K562 (cell line): Measurements from ENCODE around the gene ISG20L2. TPM values are rescaled to one million over a fixed set of nuclear protein-coding genes. Genes with fewer than 3 reads are reported as not detected.

Source experiments
- ATAC-seq: fragments of 200-7000 bp; cut with Tn5 transposase; 3 replicates; pipeline ENCODE4 v1.9.1; 2020; ENCODE audit warnings: moderate library complexity
- BruUV-seq: library from RNA; stranded (reverse); fragments of 400-500 nt; replicated peaks from 2 replicates; lab custom pipeline; 2021; lab: Mats Ljungman, UMichigan
- CTCF ChIA-PET: fragments of 300-600 bp; formaldehyde crosslinking; extraction: SDS; loops from one replicate; lab custom pipeline; 2021; ENCODE audit warnings: low intra/inter-chr PET ratio; lab: Yijun Ruan, JAX
- POLR2A ChIA-PET: fragments of 300-600, 350-650 bp; sonication (Branson Sonifier 250); formaldehyde crosslinking; extraction: SDS; loops from one replicate; lab custom pipeline; 2021; ENCODE audit warnings: antibody characterized with exemption, inconsistent platforms; lab: Yijun Ruan, JAX
- DNase-seq, 4 experiments: peaks; one replicate each; pipeline versions ENCODE4 v3.0.0 to v3.0.0-alpha.2; 2011 to 2018; ENCODE audit warnings: low spot score in 3 of 4, mixed read lengths in 3 of 4; ENCODE audit errors: extremely low read depth in 1 of 4
- FAIRE-seq: peaks from 2 replicates; lab custom pipeline; 2011; peaks lifted over from hg19 to GRCh38; lab: Jason Lieb, UNC
- H2AFZ ChIP-seq: 2 replicates; pipeline ENCODE4 v1.6.0; 2011; ENCODE audit warnings: low read depth, low read length, control low read depth, inconsistent platforms
- H3K27ac ChIP-seq: fragments of 200-600 bp; 3 replicates; pipeline ENCODE4 v1.8.0; 2011; ENCODE audit warnings: low read depth, mild to moderate bottlenecking, control low read depth, inconsistent platforms, low read length, moderate library complexity, mixed read lengths; ENCODE audit errors: extremely low read depth
- H3K27me3 ChIP-seq, 2 experiments: fragments of 300-600 bp in 1 of 2; 2 replicates in 1 of 2; 3 replicates in 1 of 2; pipeline versions ENCODE4 v1.6.0 to v1.8.0; 2011; ENCODE audit warnings: inconsistent platforms in 2 of 2, low read length in 2 of 2, mild to moderate bottlenecking in 1 of 2, mixed read lengths in 1 of 2, moderate library complexity in 1 of 2; ENCODE audit not compliant: control insufficient read depth in 2 of 2, insufficient read depth in 2 of 2
- H3K36me3 ChIP-seq: fragments of 300-600 bp; 3 replicates; pipeline ENCODE4 v1.8.0; 2011; ENCODE audit warnings: mild to moderate bottlenecking, low read length, inconsistent platforms; ENCODE audit not compliant: control insufficient read depth, insufficient read depth
- H3K4me1 ChIP-seq, 2 experiments: fragments of 200-600 bp in 1 of 2; replicated peaks in 1 of 2; 2 replicates in 1 of 2; 3 replicates in 1 of 2; pipeline versions ENCODE4 v1.5.1 to v1.8.0; 2011; ENCODE audit warnings: inconsistent platforms in 2 of 2, low read length in 2 of 2, mild to moderate bottlenecking in 1 of 2, mixed read lengths in 1 of 2, moderate library complexity in 1 of 2; ENCODE audit not compliant: control insufficient read depth in 2 of 2, insufficient read depth in 2 of 2
- H3K4me2 ChIP-seq: 2 replicates; pipeline ENCODE4 v1.6.1; 2011; ENCODE audit warnings: low read length, control low read depth, inconsistent platforms, mixed read lengths; ENCODE audit not compliant: insufficient read depth
- H3K4me3 ChIP-seq: fragments of 200-600 bp; sonication (generic), shearing (Covaris generic); 2 replicates; pipeline ENCODE4 v1.5.1; 2016; ENCODE audit warnings: control low read depth, inconsistent platforms
- H3K79me2 ChIP-seq: fragments of 200-600 bp; 3 replicates; pipeline ENCODE4 v1.8.0; 2011; ENCODE audit warnings: low read length, inconsistent platforms; ENCODE audit not compliant: control insufficient read depth, insufficient read depth
- H3K9ac ChIP-seq, 2 experiments: 2 replicates each; pipeline versions ENCODE4 v1.6.0 to v1.6.1; 2011; ENCODE audit warnings: low read depth in 2 of 2, low read length in 2 of 2, control low read depth in 1 of 2, inconsistent platforms in 1 of 2, mild to moderate bottlenecking in 1 of 2, mixed read lengths in 1 of 2; ENCODE audit not compliant: insufficient read depth in 1 of 2
- H3K9me1 ChIP-seq: one replicate; pipeline ENCODE4 v1.6.0; 2011; ENCODE audit warnings: inconsistent platforms, mild to moderate bottlenecking, low read length, moderate library complexity; ENCODE audit not compliant: control insufficient read depth, insufficient read depth
- H3K9me3 ChIP-seq: replicated peaks from 2 replicates; pipeline ENCODE4 v1.5.1; 2011; ENCODE audit warnings: low read depth, low read length, inconsistent platforms; ENCODE audit not compliant: control insufficient read depth, insufficient read depth
- H4K20me1 ChIP-seq: replicated peaks from 2 replicates; pipeline ENCODE4 v1.6.1; 2011; ENCODE audit warnings: low read length, inconsistent platforms, mixed read lengths; ENCODE audit not compliant: control insufficient read depth, insufficient read depth
- CC2D1A ChIP-seq: fragments of 450-650 bp; IDR thresholded peaks from 2 replicates; pipeline ENCODE4 v1.6.1; 2017; ENCODE audit warnings: mild to moderate bottlenecking
- CSDE1 ChIP-seq, 2 experiments: fragments of 450-650 bp; IDR thresholded peaks; 2 replicates each; pipeline ENCODE4 v1.6.1; 2016; ENCODE audit warnings: mild to moderate bottlenecking in 1 of 2
- IRF9 ChIP-seq: fragments of 450-650 bp; IDR thresholded peaks from 2 replicates; pipeline ENCODE4 v1.6.1; 2016; ENCODE audit warnings: missing biosample characterization, missing genetic modification characterization
- MXI1 ChIP-seq: IDR thresholded peaks from 2 replicates; pipeline ENCODE4 v1.6.1; 2011; ENCODE audit warnings: low read depth, mild to moderate bottlenecking, improper control_type of control experiment, low read length
- STAT6 ChIP-seq: sonication (generic); formaldehyde crosslinking; IDR thresholded peaks from 2 replicates; pipeline ENCODE4 v1.8.1; 2023; ENCODE audit warnings: mild to moderate bottlenecking, missing genetic modification reagents
- ZFX ChIP-seq: sonication (generic); formaldehyde crosslinking; IDR thresholded peaks from 2 replicates; pipeline ENCODE4 v1.8.0; 2022; ENCODE audit warnings: mild to moderate bottlenecking, missing genetic modification reagents, moderate library complexity
- WGBS: fragments of 100-300 bp; shearing (Covaris generic); methylation state at CpG from one replicate; pipeline ENCODE4 v1.1.6; 2016; ENCODE audit warnings: low coverage, mixed read lengths; ENCODE audit not compliant: insufficient coverage; ENCODE audit errors: missing lambda C conversion rate; 5-methylcytosine and 5-hydroxymethylcytosine counted together
- in situ Hi-C: fragments of 300-500 bp; cut with MboI; formaldehyde crosslinking; loops from 4 replicates; pipeline ENCODE4 v1.15.0; 2018; ENCODE audit warnings: inconsistent platforms, mixed read lengths
- intact Hi-C: fragments of 100-400 bp; cut with micrococcal nuclease; formaldehyde crosslinking; loops from 2 replicates; pipeline ENCODE4 v1.14.2; 2022
- polyA plus RNA-seq, 8 experiments: library from polyadenylated mRNA; depleted of rRNA in 4 of 8; stranded (reverse) in 5 of 8; unstranded in 3 of 8; fragments of >200 nt; fragmentation: Nextera tagmentation in 2 of 8; fragmentation: Illumina TruSeq in 1 of 8; extraction: Ambion mirVana in 2 of 8; extraction: Trizol in 1 of 8; gene quantifications; 2 replicates each; pipeline versions ENCODE4 v1.2.1 to v1.2.3, GENCODE V29; 2011 to 2014; ENCODE audit warnings: inconsistent platforms in 1 of 8, missing spikeins in 1 of 8
- total RNA-seq, 7 experiments: library from RNA; depleted of rRNA in 6 of 7; stranded (reverse); fragments of >200 nt in 6 of 7; fragmentation: Illumina TruSeq in 2 of 7; extraction: Trizol in 2 of 7; gene quantifications; 2 replicates each; pipeline versions ENCODE4 v1.2.1 to v1.2.3, GENCODE V29; 2011 to 2021; ENCODE audit warnings: low replicate concordance in 1 of 7

Gene ISG20L2
- total and polyA plus RNA-seq, 9 of the 15 experiments (the other 6 are each of a cell fraction or from before 2014, with no cell fraction given) = 21.3 to 130 (median 50.3) TPM

GRCh38 chr1:156711011-156711817 is 17.4 kb downstream of the ISG20L2 start:
- no peak overlapping the region for H3K27ac ChIP-seq
- POLR2A ChIA-PET = interaction anchor here (0.7 to 1.7 kb wide), 7 partner anchors 9 to 50 kb away, joined by 3 to 8 read pairs (median 4); partner anchors contain the start of genes ISG20L2 and METTL25B
- H3K4me2 ChIP-seq = no peak overlapping the region
- no peak overlapping the region for H2AFZ ChIP-seq
- FAIRE-seq = no peak
- in situ Hi-C loops = no loop called here
- DNase-seq = peak in 1 of 4 experiments; percentile 9
- 41% methylated on average over 8 of the region's 9 CpGs for WGBS
- H3K4me1 ChIP-seq = peaks cover 5 to 6% of the 10 kb centered on the region in 2 experiments; a peak in 3 of 5 replicates
- H3K27me3 ChIP-seq = no peaks in the 10 kb centered on the region
- H3K9ac ChIP-seq = no peak overlapping the region
- H3K9me1 ChIP-seq = no peaks in the 10 kb centered on the region
- no peak for TF ChIP-seq CC2D1A
- no peak for TF ChIP-seq STAT6 (CRISPR knock-in tag)
- no peak for TF ChIP-seq MXI1
- TF ChIP-seq CSDE1 (IDR thresholded peaks at IDR 0.05) = no peak
- TF ChIP-seq ZFX (CRISPR knock-in tag) = no peak
- TF ChIP-seq IRF9 (tag) = no peak
- TF ChIP-seq, all 486 proteins: peak for 0
- no peak overlapping the region for H3K4me3 ChIP-seq
- H3K79me2 ChIP-seq = no peaks in the 10 kb centered on the region
- no peak for ATAC-seq
- intact Hi-C loops = no loop called here
- no peaks in the 10 kb centered on the region for H3K36me3 ChIP-seq
- CTCF ChIA-PET = no interaction called here
- no peaks in the 10 kb centered on the region for H4K20me1 ChIP-seq
- no peaks in the 10 kb centered on the region for H3K9me3 ChIP-seq
- BruUV-seq = no TSS peak
